GM06990 (cell line): ENCODE results near the gene PDE1C.

Experiments
- DNase-seq: peaks from one replicate; pipeline ENCODE4 v3.0.0-alpha.2; 2011; ENCODE audit not compliant: insufficient read length; ENCODE audit errors: extremely low read depth
- H3K27me3 ChIP-seq: replicated peaks from 2 replicates; pipeline ENCODE4 v1.6.0; 2011; ENCODE audit warnings: low read length; ENCODE audit not compliant: control insufficient read depth, insufficient read depth
- H3K36me3 ChIP-seq: 2 replicates; pipeline ENCODE4 v1.5.1; 2011; ENCODE audit warnings: low read length; ENCODE audit not compliant: control insufficient read depth, insufficient read depth
- H3K4me3 ChIP-seq: replicated peaks from 2 replicates; pipeline ENCODE4 v1.5.1; 2011; ENCODE audit warnings: low read depth, mild to moderate bottlenecking, control low read depth, low read length
- CTCF ChIP-seq: IDR thresholded peaks from 2 replicates; pipeline ENCODE4 v1.5.1; 2011; ENCODE audit warnings: low read length, control low read depth, mild to moderate bottlenecking, inconsistent platforms; ENCODE audit not compliant: insufficient read depth, poor library complexity, severe bottlenecking

Gene PDE1C

GRCh38 chr7:32069116-32069650, 1.0 kb downstream of the PDE1C start:
- Histone ChIP-seq H3K4me3 (no peak overlapping the region), H3K36me3 (no peaks in the 10 kb centered on the region), H3K27me3 (no peaks in the 10 kb centered on the region; the same call in 1 of the 2 replicates)
- no peak for DNase-seq
- no peak for TF ChIP-seq CTCF

GRCh38 chr7:32068411-32069101, 1.7 kb downstream of the PDE1C start:
- no peaks in the 10 kb centered on the region for H3K36me3 ChIP-seq
- TF ChIP-seq CTCF = no peak
- no peak overlapping the region for H3K4me3 ChIP-seq
- no peaks in the 10 kb centered on the region; the same call in 1 of the 2 replicates for H3K27me3 ChIP-seq
- DNase-seq = no peak

DNA sequence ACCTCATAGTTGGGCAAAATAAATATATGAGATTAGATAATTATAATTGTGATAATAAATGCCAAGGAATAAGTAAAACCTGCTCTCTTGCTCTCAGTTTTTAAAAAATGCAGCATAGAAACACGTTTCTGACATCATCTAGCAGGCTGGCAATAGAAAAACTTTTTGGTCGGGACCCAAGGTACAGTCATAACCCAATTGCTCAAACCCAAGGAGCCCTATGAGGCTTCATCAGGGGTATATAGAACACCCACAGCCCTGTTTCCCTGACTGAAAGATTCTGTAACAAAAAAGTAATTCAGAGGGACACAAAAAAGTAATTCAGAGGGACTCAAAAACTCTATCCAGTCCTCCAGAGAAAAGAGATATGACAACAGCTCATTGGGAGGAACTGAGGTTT, 3.8 kb downstream of the PDE1C start:
- no peak for TF ChIP-seq CTCF
- Histone ChIP-seq H3K36me3 (no peaks in the 10 kb centered on the region), H3K27me3 (no peaks in the 10 kb centered on the region; the same call in 1 of the 2 replicates), H3K4me3 (no peak overlapping the region)
- no peak for DNase-seq

- no peaks in the 10 kb centered on the region for H3K36me3 ChIP-seq
- no peak for TF ChIP-seq CTCF
- no peaks in the 10 kb centered on the region; the same call in 1 of the 2 replicates for H3K27me3 ChIP-seq
- no peak for DNase-seq
- H3K4me3 ChIP-seq = no peak overlapping the region
Measured at GRCh38 chr7:32063614-32064013, 6.6 kb downstream of the PDE1C start.

- no peak for DNase-seq
- Histone ChIP-seq H3K4me3 (no peak overlapping the region), H3K27me3 (no peaks in the 10 kb centered on the region; the same call in 1 of the 2 replicates), H3K36me3 (no peaks in the 10 kb centered on the region)
- TF ChIP-seq CTCF = peak; percentile 86
Measured at GRCh38 chr7:32062150-32062549, 8.1 kb downstream of the PDE1C start.
